HEK293 (cell line): ENCODE results near the gene PPM1J.

ENCODE experiments used
- CTCF ChIA-PET: fragments of 350-600 bp; formaldehyde crosslinking; extraction: SDS; loops from one replicate; lab custom pipeline; 2021; ENCODE audit warnings: antibody characterized with exemption; lab: Yijun Ruan, JAX
- POLR2A ChIA-PET: fragments of 300-600 bp; formaldehyde crosslinking; extraction: SDS; loops from one replicate; lab custom pipeline; 2020; ENCODE audit warnings: antibody characterized with exemption, inconsistent platforms; lab: Yijun Ruan, JAX
- H3K27ac ChIP-seq: fragments of 200-500 bp; sonication (Bioruptor generic); 2 replicates; pipeline ENCODE4 v1.5.1; 2014; ENCODE audit warnings: low read depth, low read length, control low read depth, inconsistent platforms; ENCODE audit errors: extremely low read depth
- H3K36me3 ChIP-seq, 2 experiments: fragments of 200-500 bp in 1 of 2; sonication (Bioruptor generic) in 1 of 2; 1 replicate in 1 of 2; 2 replicates in 1 of 2; pipeline ENCODE4 v1.5.1; 2014 to 2017; ENCODE audit warnings: inconsistent platforms in 2 of 2, low read length in 2 of 2; ENCODE audit not compliant: control insufficient read depth in 2 of 2, insufficient read depth in 1 of 2
- H3K4me1 ChIP-seq: fragments of 200-500 bp; sonication (Bioruptor generic); 2 replicates; pipeline ENCODE4 v1.5.1; 2014; ENCODE audit warnings: mild to moderate bottlenecking, low read length, inconsistent platforms; ENCODE audit not compliant: control insufficient read depth, insufficient read depth
- H3K4me3 ChIP-seq: 2 replicates; pipeline ENCODE4 v1.5.1; 2011; ENCODE audit warnings: low read depth, mild to moderate bottlenecking, control low read depth, low read length, moderate library complexity
- H3K9me3 ChIP-seq: fragments of 200-500 bp; sonication (Bioruptor generic); 2 replicates; pipeline ENCODE4 v1.5.1; 2014; ENCODE audit warnings: low read depth, low read length, inconsistent platforms; ENCODE audit not compliant: control insufficient read depth, insufficient read depth
- GLI2 ChIP-seq: fragments of 450-650 bp; formaldehyde crosslinking; IDR thresholded peaks from 2 replicates; pipeline ENCODE4; 2017; ENCODE audit warnings: missing biosample characterization, missing genetic modification characterization, low read depth, borderline replicate concordance
- GLIS2 ChIP-seq: fragments of 450-650 bp; formaldehyde crosslinking; IDR thresholded peaks from 2 replicates; pipeline ENCODE4 v1.5.1; 2016; ENCODE audit warnings: missing biosample characterization, missing genetic modification characterization
- HIC1 ChIP-seq: fragments of 450-650 bp; formaldehyde crosslinking; IDR thresholded peaks from 2 replicates; pipeline ENCODE4 v1.5.1; 2016; ENCODE audit warnings: missing biosample characterization, missing genetic modification characterization
- KLF10 ChIP-seq: fragments of 450-650 bp; IDR thresholded peaks from 2 replicates; pipeline ENCODE4 v1.5.1; 2018; ENCODE audit warnings: missing biosample characterization, mild to moderate bottlenecking, missing genetic modification characterization
- SP2 ChIP-seq: fragments of 450-650 bp; formaldehyde crosslinking; IDR thresholded peaks from 2 replicates; pipeline ENCODE4 v1.5.1; 2016; ENCODE audit warnings: missing biosample characterization, missing genetic modification characterization
- TRIM28 ChIP-seq: IDR thresholded peaks from 2 replicates; pipeline ENCODE4 v1.6.1; 2011; ENCODE audit warnings: low read length, control low read depth, borderline replicate concordance
- YY2 ChIP-seq: fragments of 450-650 bp; formaldehyde crosslinking; IDR thresholded peaks from 2 replicates; pipeline ENCODE4 v1.5.1; 2016; ENCODE audit warnings: missing biosample characterization, missing genetic modification characterization
- ZBTB17 ChIP-seq: fragments of 450-650 bp; formaldehyde crosslinking; IDR thresholded peaks from 2 replicates; pipeline ENCODE4 v1.5.1; 2016; ENCODE audit warnings: missing biosample characterization, missing genetic modification characterization
- ZNF148 ChIP-seq: fragments of 450-650 bp; formaldehyde crosslinking; IDR thresholded peaks from 2 replicates; pipeline ENCODE4 v1.5.0; 2017; ENCODE audit warnings: missing biosample characterization, missing genetic modification characterization, borderline replicate concordance
- ZNF214 ChIP-seq: fragments of 450-650 bp; formaldehyde crosslinking; IDR thresholded peaks from 2 replicates; pipeline ENCODE4 v1.5.1; 2017; ENCODE audit warnings: missing biosample characterization, mild to moderate bottlenecking, missing genetic modification characterization, borderline replicate concordance
- ZNF239 ChIP-seq: fragments of 450-650 bp; formaldehyde crosslinking; IDR thresholded peaks from 2 replicates; pipeline ENCODE4 v1.5.1; 2016; ENCODE audit warnings: missing biosample characterization, missing genetic modification characterization
- ZNF266 ChIP-seq: fragments of 450-650 bp; formaldehyde crosslinking; IDR thresholded peaks from 2 replicates; pipeline ENCODE4 v1.5.1; 2016; ENCODE audit warnings: missing biosample characterization, missing genetic modification characterization, low read depth
- ZNF280C ChIP-seq: fragments of 450-650 bp; formaldehyde crosslinking; IDR thresholded peaks from 2 replicates; pipeline ENCODE4 v1.5.1; 2016; ENCODE audit warnings: missing biosample characterization, missing genetic modification characterization
- ZNF394 ChIP-seq: fragments of 450-650 bp; formaldehyde crosslinking; IDR thresholded peaks from 2 replicates; pipeline ENCODE4 v1.5.1; 2016; ENCODE audit warnings: missing biosample characterization, missing genetic modification characterization, mild to moderate bottlenecking, moderate library complexity, borderline replicate concordance
- ZNF549 ChIP-seq: fragments of 450-650 bp; IDR thresholded peaks from 2 replicates; pipeline ENCODE4 v1.5.1; 2018; ENCODE audit warnings: missing biosample characterization, missing genetic modification characterization, mild to moderate bottlenecking, inconsistent platforms, moderate library complexity
- ZNF677 ChIP-seq: fragments of 450-650 bp; IDR thresholded peaks from 2 replicates; pipeline ENCODE4 v1.5.0; 2018; ENCODE audit warnings: missing biosample characterization, mild to moderate bottlenecking, missing genetic modification characterization, moderate library complexity
- ZNF792 ChIP-seq: fragments of 450-650 bp; formaldehyde crosslinking; IDR thresholded peaks from 2 replicates; pipeline ENCODE4 v1.5.1; 2016; ENCODE audit warnings: missing biosample characterization, missing genetic modification characterization
- ZNF837 ChIP-seq: fragments of 450-650 bp; formaldehyde crosslinking; IDR thresholded peaks from 2 replicates; pipeline ENCODE4 v1.5.1; 2016; ENCODE audit warnings: missing biosample characterization, missing genetic modification characterization
- ZNF843 ChIP-seq: fragments of 450-650 bp; formaldehyde crosslinking; IDR thresholded peaks from 2 replicates; pipeline ENCODE4 v1.5.1; 2016; ENCODE audit warnings: missing biosample characterization, missing genetic modification characterization

The PPM1J gene

GRCh38 chr1:112672842-112673241 is 42.3 kb downstream of the PPM1J start:
- Histone ChIP-seq H3K9me3 (no peaks in the 10 kb centered on the region), H3K4me3 (no peak overlapping the region), H3K36me3 (peaks cover 8 to 56% of the 10 kb centered on the region in 2 experiments; a peak in 2 of 3 replicates), H3K27ac (no peak overlapping the region), H3K4me1 (peaks cover 5% of the 10 kb centered on the region; the same call in 1 of the 2 replicates)
- TF ChIP-seq KLF10 (no peak), ZNF148 (no peak), GLI2 (tag by site-specific recombination) (no peak), ZNF792 (tag by site-specific recombination) (no peak), ZNF214 (tag by site-specific recombination) (no peak), ZNF549 (tag by site-specific recombination) (no peak), GLIS2 (tag by site-specific recombination) (no peak), HIC1 (tag by site-specific recombination) (no peak), YY2 (no peak), ZBTB17 (tag by site-specific recombination) (no peak), ZNF394 (tag by site-specific recombination) (no peak), ZNF239 (no peak), TRIM28 (no peak), ZNF843 (tag by site-specific recombination) (no peak)
- ChIA-PET CTCF (interaction anchor here (0.5 to 2.6 kb wide), 10 partner anchors 17 to 191 kb away, joined by 3 to 12 read pairs (median 3); no protein-coding TSS in a partner anchor), POLR2A (interaction anchor here (2.3 to 6.0 kb wide), 3 partner anchors 28 to 54 kb away, joined by 12 to 91 read pairs (median 22); partner anchors contain the start of genes CAPZA1 and ST7L)

GRCh38 chr1:112672009-112672408 is 43.1 kb downstream of the PPM1J start:
- Histone ChIP-seq H3K36me3 (peaks cover 13 to 59% of the 10 kb centered on the region in 2 experiments; a peak in 2 of 3 replicates), H3K9me3 (no peaks in the 10 kb centered on the region), H3K4me1 (peaks cover 5% of the 10 kb centered on the region; the same call in 1 of the 2 replicates), H3K27ac (no peak overlapping the region), H3K4me3 (no peak overlapping the region)
- POLR2A ChIA-PET, result interaction anchor here (6.0 kb wide), 1 partner anchor 29 kb away, joined by 91 read pairs; no protein-coding TSS in a partner anchor
- CTCF ChIA-PET, result interaction anchor here (0.7 to 1.3 kb wide), 6 partner anchors 22 to 1204 kb away, joined by 3 to 4 read pairs (median 3); no protein-coding TSS in a partner anchor
- TF ChIP-seq SP2, result no peak
- no peak for TF ChIP-seq ZNF280C (tag by site-specific recombination)
- TF ChIP-seq ZNF837, result no peak
- TF ChIP-seq ZNF266 (tag by site-specific recombination), result no peak
- TF ChIP-seq ZNF677 (tag by site-specific recombination), result peak; percentile 45; the same call in 1 of the 2 replicates
